PC-3 (cell line): ENCODE results near the gene NDUFAB1.

ENCODE experiments used
- EZH2 ChIP-seq: fragments of 300-600 bp; sonication (generic); IDR thresholded peaks from one replicate; pipeline ENCODE4 v1.6.1; 2017; ENCODE audit warnings: antibody characterized with exemption, mild to moderate bottlenecking, low read length; ENCODE audit not compliant: unreplicated experiment
- EZH2phosphoT487 ChIP-seq: fragments of 300-600 bp; sonication (generic); IDR thresholded peaks from 2 replicates; pipeline ENCODE4 v1.6.1; 2018; ENCODE audit warnings: mild to moderate bottlenecking, antibody characterized with exemption, low read length, borderline replicate concordance
- TF ChIP-seq, protein P1 (sequence below): fragments of 300-600 bp; sonication (generic); conservative IDR thresholded peaks from 2 replicates; pipeline ENCODE4 v1.5.1; 2017; ENCODE audit warnings: antibody characterized with exemption, low read depth, mild to moderate bottlenecking, low read length

DNA sequence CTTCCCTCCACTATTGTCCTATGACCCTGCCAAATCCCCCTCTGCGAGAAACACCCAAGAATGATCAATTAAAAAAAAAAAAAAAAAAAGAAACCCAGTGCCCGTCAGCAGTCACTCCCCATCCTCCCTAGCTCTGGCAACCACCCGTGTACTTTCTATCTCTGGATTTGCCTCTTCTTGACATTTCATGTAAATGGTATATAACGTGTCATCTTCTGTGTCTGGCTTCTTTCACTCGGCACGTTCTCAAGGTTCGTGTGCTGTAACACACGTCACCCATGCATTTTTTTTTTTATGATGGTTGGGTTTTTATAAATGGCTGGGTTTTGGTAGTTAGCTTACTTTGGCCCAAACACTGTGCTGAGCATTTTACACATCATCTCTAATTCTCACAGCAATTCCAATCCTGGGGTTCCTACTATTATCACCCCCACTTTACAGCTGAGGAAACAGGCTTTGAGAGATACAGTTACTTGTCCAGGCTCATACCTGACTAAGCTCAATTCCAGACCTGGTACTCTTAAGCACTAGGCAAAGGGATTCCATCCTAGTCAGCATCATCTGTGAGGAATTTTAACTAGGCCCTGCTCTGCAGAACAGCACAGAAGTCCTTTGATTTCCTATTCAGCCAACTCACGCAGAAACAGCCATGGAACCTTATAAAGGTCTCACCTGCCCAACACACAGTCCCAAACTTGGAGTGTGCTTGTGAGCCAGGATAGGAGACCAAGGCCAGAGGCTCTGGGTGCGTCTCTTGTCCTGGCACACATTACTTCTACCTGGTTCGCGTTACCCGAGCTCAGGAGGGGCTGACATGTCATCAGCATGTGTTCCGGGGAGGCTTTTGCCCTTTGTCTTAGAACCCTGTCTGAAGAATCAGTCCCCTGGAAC lies 11.7 kb downstream of the NDUFAB1 start:
- TF ChIP-seq, protein P1, sequence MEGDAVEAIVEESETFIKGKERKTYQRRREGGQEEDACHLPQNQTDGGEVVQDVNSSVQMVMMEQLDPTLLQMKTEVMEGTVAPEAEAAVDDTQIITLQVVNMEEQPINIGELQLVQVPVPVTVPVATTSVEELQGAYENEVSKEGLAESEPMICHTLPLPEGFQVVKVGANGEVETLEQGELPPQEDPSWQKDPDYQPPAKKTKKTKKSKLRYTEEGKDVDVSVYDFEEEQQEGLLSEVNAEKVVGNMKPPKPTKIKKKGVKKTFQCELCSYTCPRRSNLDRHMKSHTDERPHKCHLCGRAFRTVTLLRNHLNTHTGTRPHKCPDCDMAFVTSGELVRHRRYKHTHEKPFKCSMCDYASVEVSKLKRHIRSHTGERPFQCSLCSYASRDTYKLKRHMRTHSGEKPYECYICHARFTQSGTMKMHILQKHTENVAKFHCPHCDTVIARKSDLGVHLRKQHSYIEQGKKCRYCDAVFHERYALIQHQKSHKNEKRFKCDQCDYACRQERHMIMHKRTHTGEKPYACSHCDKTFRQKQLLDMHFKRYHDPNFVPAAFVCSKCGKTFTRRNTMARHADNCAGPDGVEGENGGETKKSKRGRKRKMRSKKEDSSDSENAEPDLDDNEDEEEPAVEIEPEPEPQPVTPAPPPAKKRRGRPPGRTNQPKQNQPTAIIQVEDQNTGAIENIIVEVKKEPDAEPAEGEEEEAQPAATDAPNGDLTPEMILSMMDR: no peak
- TF ChIP-seq EZH2phosphoT487 (no peak), EZH2 (no peak)
